Measurements from ENCODE around the gene SP4. TPM values are rescaled to one million over a fixed set of nuclear protein-coding genes. Genes with fewer than 3 reads are reported as not detected.

The SP4 gene
- total and polyA plus RNA-seq, 2 donors (not counting 3 experiments of a cell fraction or from before 2014, with no cell fraction given): 3.3 to 8.8 TPM

DNA sequence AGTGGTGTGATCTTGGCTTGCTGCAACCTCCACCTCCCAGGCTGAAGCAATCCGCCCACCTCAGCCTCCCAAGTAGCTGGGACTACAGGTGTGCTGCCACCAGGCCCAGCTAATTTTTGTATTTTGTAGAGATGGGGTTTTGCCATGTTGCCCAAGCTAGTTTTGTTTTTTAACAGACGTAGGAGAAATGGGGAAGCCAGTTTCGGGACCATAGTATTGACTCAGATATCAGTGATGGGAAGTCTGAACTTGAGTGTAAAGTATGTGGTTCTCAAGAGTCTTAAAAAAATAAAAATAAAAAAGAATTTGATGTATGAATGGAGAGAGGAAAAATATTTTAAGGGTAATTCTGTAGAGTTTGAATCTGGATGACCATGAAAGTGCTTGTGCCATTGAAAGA, 34.2 kb downstream of the SP4 start:
- Histone ChIP-seq H3K27ac (ENCODE audit: insufficient read depth, low read depth, low read length) (no peak overlapping the region), H3K79me2 (ENCODE audit: control insufficient read depth, insufficient read depth, low read length) (no peaks in the 10 kb centered on the region), H3K4me3 (replicated peaks in 1 of 3; ENCODE audit: insufficient read depth in 1 of 3, low read depth in 1 of 3, low read length in 3 of 3) (no peak overlapping the region), H3K4me1 (ENCODE audit: control insufficient read depth, extremely low read depth, insufficient read depth, low read length) (no peaks in the 10 kb centered on the region), H3K36me3 (ENCODE audit: control insufficient read depth in 2 of 2, extremely low read depth in 1 of 2, insufficient read depth in 2 of 2, low read length in 2 of 2) (no peaks in the 10 kb centered on the region), H3K9me1 (replicated peaks; ENCODE audit: control insufficient read depth, extremely low read depth, insufficient read depth, low read length) (no peaks in the 10 kb centered on the region), H3K27me3 (ENCODE audit: control insufficient read depth in 2 of 2, insufficient read depth in 2 of 2, low read length in 2 of 2) (no peaks in the 10 kb centered on the region), H4K20me1 (replicated peaks; ENCODE audit: control insufficient read depth, extremely low read depth, insufficient read depth, low read length) (no peaks in the 10 kb centered on the region), H2AFZ (ENCODE audit: low read depth, low read length) (no peak overlapping the region), H3K9ac (replicated peaks; ENCODE audit: extremely low read depth, insufficient read depth, low read length) (no peak overlapping the region), H3K4me2 (ENCODE audit: insufficient read depth, low read length) (no peak overlapping the region), H3K9me3 (replicated peaks; ENCODE audit: control insufficient read depth, insufficient read depth, low read length) (no peaks in the 10 kb centered on the region)
- no peak for DNase-seq (ENCODE audit: low read depth, low spot score)
- POLR2A ChIA-PET: no interaction called here
- FAIRE-seq: no peak
- TF ChIP-seq MYC (IDR thresholded peaks at IDR 0.05; ENCODE audit: low read depth, low read length): no peak
- no peak for TF ChIP-seq JUN (IDR thresholded peaks at IDR 0.05; ENCODE audit: borderline replicate concordance, insufficient read depth, insufficient read length, low read depth)
- TF ChIP-seq, protein P1, sequence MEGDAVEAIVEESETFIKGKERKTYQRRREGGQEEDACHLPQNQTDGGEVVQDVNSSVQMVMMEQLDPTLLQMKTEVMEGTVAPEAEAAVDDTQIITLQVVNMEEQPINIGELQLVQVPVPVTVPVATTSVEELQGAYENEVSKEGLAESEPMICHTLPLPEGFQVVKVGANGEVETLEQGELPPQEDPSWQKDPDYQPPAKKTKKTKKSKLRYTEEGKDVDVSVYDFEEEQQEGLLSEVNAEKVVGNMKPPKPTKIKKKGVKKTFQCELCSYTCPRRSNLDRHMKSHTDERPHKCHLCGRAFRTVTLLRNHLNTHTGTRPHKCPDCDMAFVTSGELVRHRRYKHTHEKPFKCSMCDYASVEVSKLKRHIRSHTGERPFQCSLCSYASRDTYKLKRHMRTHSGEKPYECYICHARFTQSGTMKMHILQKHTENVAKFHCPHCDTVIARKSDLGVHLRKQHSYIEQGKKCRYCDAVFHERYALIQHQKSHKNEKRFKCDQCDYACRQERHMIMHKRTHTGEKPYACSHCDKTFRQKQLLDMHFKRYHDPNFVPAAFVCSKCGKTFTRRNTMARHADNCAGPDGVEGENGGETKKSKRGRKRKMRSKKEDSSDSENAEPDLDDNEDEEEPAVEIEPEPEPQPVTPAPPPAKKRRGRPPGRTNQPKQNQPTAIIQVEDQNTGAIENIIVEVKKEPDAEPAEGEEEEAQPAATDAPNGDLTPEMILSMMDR (IDR thresholded peaks at IDR 0.05; ENCODE audit: extremely low read depth in 1 of 2, insufficient read depth in 1 of 2, low read depth in 1 of 2, low read length in 2 of 2): no peak
- TF ChIP-seq EZH2 (IDR thresholded peaks at IDR 0.05; ENCODE audit: borderline replicate concordance, low read depth, low read length, severe bottlenecking): no peak
- TF ChIP-seq POLR2AphosphoS5 (IDR thresholded peaks at IDR 0.05; ENCODE audit: insufficient read depth, low read depth, low read length): no peak
- TF ChIP-seq, protein P2, sequence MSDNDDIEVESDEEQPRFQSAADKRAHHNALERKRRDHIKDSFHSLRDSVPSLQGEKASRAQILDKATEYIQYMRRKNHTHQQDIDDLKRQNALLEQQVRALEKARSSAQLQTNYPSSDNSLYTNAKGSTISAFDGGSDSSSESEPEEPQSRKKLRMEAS (IDR thresholded peaks at IDR 0.05; ENCODE audit: insufficient read depth, insufficient read length): no peak
- no peak for TF ChIP-seq POLR2A (IDR thresholded peaks at IDR 0.05; ENCODE audit: low read depth, low read length)
- TF ChIP-seq FOS (IDR thresholded peaks at IDR 0.05; ENCODE audit: borderline replicate concordance, insufficient read depth, low read length): no peak
- no peak for TF ChIP-seq GATA2 (IDR thresholded peaks at IDR 0.05; ENCODE audit: insufficient read depth, insufficient read length, low read depth, low read length)
- dilution Hi-C loops (cut with MboI; ENCODE audit: extremely low pct_ligation_motif_present, low sequenced_read_pairs) (no loop called here), intact Hi-C loops (cut with micrococcal nuclease) (loop anchor here (2.0 kb wide), 1 partner anchor 23 kb away; no protein-coding TSS in a partner anchor)
- CTCF ChIA-PET: no interaction called here
- no TSS peak for BruUV-seq (replicated peaks)
